Ishikawa (cell line): ENCODE results near the gene CTF1.
A peak's percentile ranks its signal among the peaks of the same experiment; 100 is the strongest.

Experiments used
- CEBPB ChIP-seq: IDR thresholded peaks from 2 replicates; pipeline ENCODE4 v1.6.1; 2012
- CREB1 ChIP-seq: IDR thresholded peaks from 2 replicates; pipeline ENCODE4 v1.6.1; 2012; ENCODE audit warnings: low read depth
- EGR1 ChIP-seq: IDR thresholded peaks from 2 replicates; pipeline ENCODE4 v1.6.1; 2012
- EP300 ChIP-seq: IDR thresholded peaks from 2 replicates; pipeline ENCODE4 v1.6.1; 2012; ENCODE audit warnings: borderline replicate concordance
- FOXM1 ChIP-seq: IDR thresholded peaks from 2 replicates; pipeline ENCODE4 v1.6.1; 2012; ENCODE audit warnings: low read depth, borderline replicate concordance
- NFIC ChIP-seq: IDR thresholded peaks from 2 replicates; pipeline ENCODE4 v1.6.1; 2012
- RAD21 ChIP-seq: IDR thresholded peaks from 2 replicates; pipeline ENCODE4 v1.6.1; 2012; ENCODE audit warnings: low read depth
- TAF1 ChIP-seq: IDR thresholded peaks from 2 replicates; pipeline ENCODE4 v1.6.1; 2012; ENCODE audit warnings: low read depth, mild to moderate bottlenecking
- TCF12 ChIP-seq: IDR thresholded peaks from 2 replicates; pipeline ENCODE4 v1.6.1; 2012; ENCODE audit warnings: low read depth
- TEAD4 ChIP-seq: IDR thresholded peaks from 2 replicates; pipeline ENCODE4 v1.6.1; 2012
- YY1 ChIP-seq: IDR thresholded peaks from 2 replicates; pipeline ENCODE4 v1.6.1; 2012; ENCODE audit warnings: low read depth
- ZBTB7A ChIP-seq: IDR thresholded peaks from 2 replicates; pipeline ENCODE4 v1.6.1; 2012; ENCODE audit warnings: low read depth
- TF ChIP-seq, protein P1 (sequence below): IDR thresholded peaks from 2 replicates; pipeline ENCODE4 v1.6.1; 2012
- TF ChIP-seq, protein P2 (sequence below): IDR thresholded peaks from 2 replicates; pipeline ENCODE4 v1.6.1; 2012; ENCODE audit warnings: low read depth, mild to moderate bottlenecking
- TF ChIP-seq, protein P3 (sequence below): IDR thresholded peaks from 2 replicates; pipeline ENCODE4 v1.6.1; 2012

The CTF1 gene

DNA sequence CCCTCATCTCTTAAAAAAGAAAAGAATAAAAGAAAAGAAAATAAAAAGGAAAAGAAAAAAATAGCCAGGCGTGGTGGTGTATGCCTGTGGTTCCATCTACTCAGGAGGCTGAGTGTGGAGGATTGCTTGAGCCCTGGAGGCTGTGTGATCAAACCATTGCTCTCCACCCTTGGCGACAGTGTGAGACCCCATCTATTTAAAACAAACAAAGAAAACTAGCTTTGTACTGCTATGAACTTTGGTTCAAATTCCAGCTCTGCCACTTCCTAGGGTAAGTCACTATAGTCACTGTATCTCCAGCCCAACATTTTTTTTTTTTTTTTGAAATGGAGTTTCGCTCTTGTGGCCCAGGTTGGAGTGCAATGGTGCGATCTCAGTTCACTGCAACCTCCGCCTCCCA is 4.2 kb downstream of the CTF1 start:
- TF ChIP-seq FOXM1 (no peak), EP300 (no peak), EGR1 (no peak), CREB1 (no peak), TAF1 (no peak), NFIC (no peak), YY1 (no peak), TEAD4 (no peak), CEBPB (no peak), TCF12 (no peak), ZBTB7A (no peak), RAD21 (no peak)
- TF ChIP-seq, protein P1, sequence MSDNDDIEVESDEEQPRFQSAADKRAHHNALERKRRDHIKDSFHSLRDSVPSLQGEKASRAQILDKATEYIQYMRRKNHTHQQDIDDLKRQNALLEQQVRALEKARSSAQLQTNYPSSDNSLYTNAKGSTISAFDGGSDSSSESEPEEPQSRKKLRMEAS = no peak
- TF ChIP-seq, protein P2, sequence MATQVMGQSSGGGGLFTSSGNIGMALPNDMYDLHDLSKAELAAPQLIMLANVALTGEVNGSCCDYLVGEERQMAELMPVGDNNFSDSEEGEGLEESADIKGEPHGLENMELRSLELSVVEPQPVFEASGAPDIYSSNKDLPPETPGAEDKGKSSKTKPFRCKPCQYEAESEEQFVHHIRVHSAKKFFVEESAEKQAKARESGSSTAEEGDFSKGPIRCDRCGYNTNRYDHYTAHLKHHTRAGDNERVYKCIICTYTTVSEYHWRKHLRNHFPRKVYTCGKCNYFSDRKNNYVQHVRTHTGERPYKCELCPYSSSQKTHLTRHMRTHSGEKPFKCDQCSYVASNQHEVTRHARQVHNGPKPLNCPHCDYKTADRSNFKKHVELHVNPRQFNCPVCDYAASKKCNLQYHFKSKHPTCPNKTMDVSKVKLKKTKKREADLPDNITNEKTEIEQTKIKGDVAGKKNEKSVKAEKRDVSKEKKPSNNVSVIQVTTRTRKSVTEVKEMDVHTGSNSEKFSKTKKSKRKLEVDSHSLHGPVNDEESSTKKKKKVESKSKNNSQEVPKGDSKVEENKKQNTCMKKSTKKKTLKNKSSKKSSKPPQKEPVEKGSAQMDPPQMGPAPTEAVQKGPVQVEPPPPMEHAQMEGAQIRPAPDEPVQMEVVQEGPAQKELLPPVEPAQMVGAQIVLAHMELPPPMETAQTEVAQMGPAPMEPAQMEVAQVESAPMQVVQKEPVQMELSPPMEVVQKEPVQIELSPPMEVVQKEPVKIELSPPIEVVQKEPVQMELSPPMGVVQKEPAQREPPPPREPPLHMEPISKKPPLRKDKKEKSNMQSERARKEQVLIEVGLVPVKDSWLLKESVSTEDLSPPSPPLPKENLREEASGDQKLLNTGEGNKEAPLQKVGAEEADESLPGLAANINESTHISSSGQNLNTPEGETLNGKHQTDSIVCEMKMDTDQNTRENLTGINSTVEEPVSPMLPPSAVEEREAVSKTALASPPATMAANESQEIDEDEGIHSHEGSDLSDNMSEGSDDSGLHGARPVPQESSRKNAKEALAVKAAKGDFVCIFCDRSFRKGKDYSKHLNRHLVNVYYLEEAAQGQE = no peak
- TF ChIP-seq, protein P3, sequence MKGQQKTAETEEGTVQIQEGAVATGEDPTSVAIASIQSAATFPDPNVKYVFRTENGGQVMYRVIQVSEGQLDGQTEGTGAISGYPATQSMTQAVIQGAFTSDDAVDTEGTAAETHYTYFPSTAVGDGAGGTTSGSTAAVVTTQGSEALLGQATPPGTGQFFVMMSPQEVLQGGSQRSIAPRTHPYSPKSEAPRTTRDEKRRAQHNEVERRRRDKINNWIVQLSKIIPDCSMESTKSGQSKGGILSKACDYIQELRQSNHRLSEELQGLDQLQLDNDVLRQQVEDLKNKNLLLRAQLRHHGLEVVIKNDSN = no peak

DNA sequence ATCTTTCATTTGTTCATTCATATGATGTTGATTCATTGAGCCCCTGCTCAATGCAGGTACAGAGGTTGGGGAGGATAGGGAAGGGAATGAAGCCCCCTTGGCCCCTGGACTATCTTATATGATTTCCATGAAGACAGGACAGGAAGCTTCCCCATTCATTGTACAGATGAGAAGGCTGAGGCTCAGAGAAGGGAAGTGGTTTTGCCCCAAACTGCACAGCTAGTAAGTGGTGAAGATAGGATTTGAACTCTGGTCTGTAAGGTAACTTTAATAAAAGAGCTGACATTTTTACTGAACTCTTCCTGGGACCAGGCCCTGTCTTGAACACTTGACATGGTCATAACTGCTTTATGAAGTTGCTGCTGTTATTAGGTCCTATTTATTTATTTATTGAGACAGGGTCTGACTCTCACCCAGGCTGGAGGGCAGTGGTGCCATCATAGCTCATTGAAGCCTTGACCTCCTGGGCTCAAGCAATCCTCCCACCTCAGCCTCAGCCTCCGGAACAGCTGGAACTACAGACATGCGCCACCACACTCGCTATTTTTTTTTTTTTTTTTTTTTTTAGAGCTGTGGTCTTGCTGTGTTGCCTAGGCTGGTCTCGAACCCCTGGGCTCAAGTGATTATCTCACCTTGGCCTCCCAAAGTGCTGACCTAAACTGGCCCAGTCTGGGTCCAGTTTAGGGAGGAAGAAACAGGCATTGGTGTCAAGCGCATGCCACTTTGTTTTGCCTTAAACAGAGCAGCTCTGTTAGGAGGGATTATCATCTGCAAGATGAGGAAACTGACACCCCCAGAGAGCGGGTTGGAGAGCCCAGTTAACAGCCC is 5.0 kb downstream of the CTF1 start:
- TF ChIP-seq, protein P3 = no peak
- no peak for TF ChIP-seq EP300
- no peak for TF ChIP-seq CEBPB
- no peak for TF ChIP-seq ZBTB7A
- TF ChIP-seq TEAD4 = no peak
- no peak for TF ChIP-seq TAF1
- TF ChIP-seq CREB1 = no peak
- TF ChIP-seq, protein P1 = no peak
- TF ChIP-seq TCF12 = no peak
- TF ChIP-seq, protein P2 = no peak
- TF ChIP-seq NFIC = no peak
- no peak for TF ChIP-seq YY1
- no peak for TF ChIP-seq FOXM1
- no peak for TF ChIP-seq EGR1
- TF ChIP-seq RAD21 = no peak

- TF ChIP-seq NFIC (no peak), RAD21 (peak; percentile 30; the same call in 1 of the 2 replicates), YY1 (0 out of 2 replicates have a peak, but pooled peaks have one; percentile 8)
- TF ChIP-seq, protein P2 = no peak
Measured at GRCh38 chr16:30902029-30902972, 5.9 kb downstream of the CTF1 start.

DNA sequence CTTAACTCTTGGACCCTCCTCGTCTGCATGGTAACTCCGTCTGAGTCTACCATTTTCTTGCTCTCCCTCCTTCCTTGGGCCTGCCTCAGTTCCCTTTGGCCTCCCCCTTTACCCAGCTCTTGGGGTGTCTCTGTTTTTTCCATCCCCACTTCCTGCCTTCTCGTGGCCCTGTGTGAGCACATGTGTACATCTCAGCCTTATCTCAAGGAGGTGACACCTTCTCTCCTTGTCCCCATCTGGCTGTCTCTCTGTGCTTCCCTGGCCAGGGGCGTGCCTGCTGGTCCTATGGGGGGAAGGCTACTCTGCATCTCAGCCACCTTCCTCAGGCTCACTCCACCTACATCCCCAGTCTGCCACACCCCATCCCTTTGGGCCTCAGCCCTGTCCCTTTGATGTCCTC is 6.6 kb downstream of the CTF1 start:
- no peak for TF ChIP-seq YY1
